RKO (cell line): ENCODE results near the gene CNTN6.
A peak's percentile ranks its signal among the peaks of the same experiment; 100 is the strongest.

ENCODE experiments used
- DNase-seq: peaks from one replicate; pipeline ENCODE4 v3.0.0-alpha.2; 2016; ENCODE audit warnings: low spot score

The CNTN6 gene

DNA sequence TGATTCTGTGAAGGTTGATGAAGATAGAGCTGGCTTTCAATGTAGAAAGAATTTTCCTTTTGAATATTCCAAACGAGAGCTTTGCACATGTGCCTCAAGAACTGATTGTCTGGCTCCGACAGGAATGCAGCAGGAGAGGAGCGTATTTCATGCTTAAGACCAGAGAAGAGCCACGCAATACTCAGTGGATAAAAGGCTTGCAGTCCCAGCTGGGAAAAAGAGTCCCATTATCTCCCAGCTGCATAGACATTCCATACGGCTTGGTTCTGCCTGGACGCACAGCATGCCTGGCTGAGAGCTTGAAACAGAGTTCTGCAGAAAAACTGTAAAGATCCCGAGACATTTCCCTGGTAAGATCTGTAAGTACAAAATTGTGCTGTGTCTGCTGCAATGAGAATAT, at the start of gene CNTN6:
TSS of gene CNTN6 (plus strand) at position 254 of the 400 bp plus-strand sequence. CDS start 54,985 bp downstream, outside the sequence.
- no peak for DNase-seq

DNA sequence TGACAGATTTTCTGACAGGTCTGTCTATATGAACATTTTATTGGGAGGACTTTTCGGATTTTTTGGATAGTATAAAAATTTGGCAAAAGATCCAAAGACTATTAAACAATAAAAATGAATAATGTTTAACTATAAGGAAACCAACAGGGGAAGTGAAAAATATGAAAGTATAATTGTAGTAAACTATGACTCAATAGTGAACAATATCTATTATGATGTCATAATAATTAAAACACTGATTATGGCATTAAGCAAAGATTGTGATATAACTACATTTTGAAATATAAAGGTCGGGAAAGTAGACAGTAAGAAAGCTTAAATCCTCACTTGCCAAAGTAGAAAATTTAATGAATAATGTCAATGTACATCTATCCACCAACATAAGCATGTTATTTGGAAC, 44.3 kb upstream of the CNTN6 start:
- DNase-seq = no peak

- no peak for DNase-seq
These were observed 37.0 kb upstream of the CNTN6 start for GRCh38 chr3:1055870-1056269.

DNA sequence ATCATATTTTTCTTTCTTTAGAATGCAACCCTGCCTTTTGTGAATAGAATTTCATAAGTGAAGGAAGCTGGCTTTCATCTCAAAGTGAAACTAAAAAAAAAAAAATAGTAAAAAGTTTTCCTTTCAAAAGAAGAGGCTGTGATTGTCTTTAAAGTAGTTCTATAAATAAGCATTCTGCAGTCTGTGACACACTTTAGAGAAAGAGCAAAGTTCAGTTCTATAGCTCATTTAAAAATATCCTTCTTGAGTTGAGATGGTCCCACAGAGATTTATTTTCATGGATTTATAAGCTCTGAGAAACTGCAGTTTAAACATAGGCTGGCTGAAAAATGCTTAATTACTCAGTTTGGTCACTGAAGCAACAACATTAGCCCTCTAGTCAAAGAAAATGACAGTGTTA, 36.1 kb upstream of the CNTN6 start:
- no peak for DNase-seq

DNA sequence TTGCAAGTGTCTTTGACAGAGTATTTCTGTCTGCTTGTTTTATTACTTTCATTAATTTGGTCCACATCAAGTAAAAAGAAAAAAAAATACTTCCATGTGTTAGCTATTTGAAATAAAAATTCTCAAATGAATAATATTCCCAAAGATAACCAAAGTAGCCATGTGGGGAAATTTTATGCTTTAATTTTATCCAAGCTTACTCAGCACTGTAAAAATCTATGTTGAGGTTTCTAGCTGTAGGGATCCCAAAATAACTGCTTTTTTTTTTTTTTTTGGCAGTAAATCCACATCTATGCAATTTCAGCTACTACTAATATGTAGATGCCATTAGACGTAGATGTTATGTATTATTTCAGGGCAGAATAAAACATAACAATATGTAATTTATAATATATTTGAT, 35.4 kb upstream of the CNTN6 start:
- no peak for DNase-seq

GRCh38 chr3:1068985-1069384, 23.8 kb upstream of the CNTN6 start:
- DNase-seq = no peak

DNA sequence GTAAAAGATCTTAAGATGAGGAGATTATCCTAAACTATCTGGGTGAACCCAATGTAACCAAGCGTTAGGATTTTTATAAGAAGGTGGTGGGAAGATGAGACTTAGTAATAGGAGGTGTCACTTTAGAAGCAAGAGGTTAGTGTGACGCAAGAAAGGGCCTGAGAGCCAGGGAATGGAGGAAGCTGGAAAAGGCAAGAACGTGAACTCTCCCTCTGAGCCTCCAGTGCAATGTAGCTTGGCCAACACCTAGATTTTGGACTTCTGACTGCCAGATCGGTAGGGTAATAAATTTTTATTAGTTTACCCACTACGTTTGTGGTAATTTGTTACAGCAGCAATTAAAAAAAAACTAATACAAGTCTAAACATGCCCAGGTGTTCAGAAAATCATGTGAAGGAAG, 20.8 kb upstream of the CNTN6 start:
- DNase-seq = no peak

GRCh38 chr3:1079662-1080061, 13.2 kb upstream of the CNTN6 start:
- DNase-seq = no peak

DNA sequence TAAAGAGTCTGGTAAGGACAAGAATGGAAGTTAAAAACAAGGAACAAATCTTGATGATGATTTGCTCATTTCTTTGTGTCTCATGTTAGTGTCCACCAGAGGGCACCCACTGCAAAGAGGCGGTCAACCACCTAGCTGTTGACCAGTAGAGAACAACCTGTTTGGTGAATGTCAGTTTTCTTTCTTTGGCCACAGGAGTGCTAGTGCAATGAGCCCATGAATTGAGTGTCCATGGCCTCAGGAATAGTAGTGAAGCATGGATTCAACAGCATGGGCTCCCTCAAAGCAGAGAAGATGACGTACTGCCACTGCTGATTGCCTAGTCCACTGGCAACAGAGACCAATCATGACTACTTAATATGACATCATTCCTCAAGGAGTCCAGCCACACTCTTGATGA, 10.7 kb upstream of the CNTN6 start:
- peak; percentile 71 for DNase-seq

DNA sequence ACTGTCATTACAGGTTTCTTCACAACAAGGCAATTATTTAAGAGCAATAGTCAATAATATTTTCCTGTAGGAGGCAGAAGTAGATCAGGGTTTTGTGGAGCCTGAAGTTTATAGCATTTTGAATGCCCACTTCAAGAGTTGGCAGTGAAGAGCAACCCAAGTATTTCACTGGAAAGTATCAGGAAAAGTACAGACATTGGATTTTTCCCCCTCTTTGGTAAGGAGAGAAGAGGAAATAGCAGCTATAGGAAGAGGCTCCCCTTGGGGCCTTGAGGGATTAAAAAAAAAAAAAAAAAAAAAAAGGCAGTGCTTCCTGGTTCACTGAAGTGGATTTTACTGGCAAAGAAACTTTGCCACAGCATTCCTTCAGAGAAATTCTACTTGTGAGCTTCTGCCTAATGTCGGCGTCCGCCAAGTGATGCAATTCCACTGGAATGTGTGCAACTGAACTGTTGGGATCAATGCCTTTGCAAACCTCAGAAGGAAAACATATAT, 5.7 kb upstream of the CNTN6 start:
- DNase-seq = peak; percentile 12

- DNase-seq = no peak
These were observed 4.3 kb upstream of the CNTN6 start for GRCh38 chr3:1088503-1088902.

GRCh38 chr3:1091286-1091685, 1.5 kb upstream of the CNTN6 start:
- DNase-seq = no peak

- no peak for DNase-seq
These were observed 763 bp upstream of the CNTN6 start for GRCh38 chr3:1092061-1092460.

DNA sequence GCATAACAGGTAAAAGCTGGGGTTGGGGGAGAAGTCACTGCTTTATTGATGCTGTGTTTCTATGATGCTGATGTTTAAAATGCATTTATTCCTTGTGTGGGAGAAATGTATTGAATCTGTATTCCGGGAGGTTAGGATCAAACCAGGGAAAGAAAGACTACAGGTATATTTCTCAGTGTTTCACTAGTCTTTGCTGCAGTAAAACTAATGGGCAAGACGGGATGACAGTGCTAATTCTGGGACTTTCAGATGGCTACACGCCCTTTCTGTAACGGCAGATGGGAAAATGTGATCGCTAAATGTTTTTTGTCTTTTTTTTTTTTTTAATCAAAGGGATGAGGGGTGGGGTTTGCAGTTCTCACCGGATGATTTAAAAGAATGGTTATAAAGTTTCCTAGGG, 393 bp downstream of the CNTN6 start:
- DNase-seq = no peak

- DNase-seq = no peak
These were observed 10.7 kb downstream of the CNTN6 start for GRCh38 chr3:1103525-1103924.

- DNase-seq = no peak
These were observed 25.1 kb downstream of the CNTN6 start for GRCh38 chr3:1117843-1118473.

- no peak for DNase-seq
These were observed 38.3 kb downstream of the CNTN6 start for GRCh38 chr3:1131166-1131565.

GRCh38 chr3:1135194-1135593, 42.4 kb downstream of the CNTN6 start:
- DNase-seq = no peak

DNA sequence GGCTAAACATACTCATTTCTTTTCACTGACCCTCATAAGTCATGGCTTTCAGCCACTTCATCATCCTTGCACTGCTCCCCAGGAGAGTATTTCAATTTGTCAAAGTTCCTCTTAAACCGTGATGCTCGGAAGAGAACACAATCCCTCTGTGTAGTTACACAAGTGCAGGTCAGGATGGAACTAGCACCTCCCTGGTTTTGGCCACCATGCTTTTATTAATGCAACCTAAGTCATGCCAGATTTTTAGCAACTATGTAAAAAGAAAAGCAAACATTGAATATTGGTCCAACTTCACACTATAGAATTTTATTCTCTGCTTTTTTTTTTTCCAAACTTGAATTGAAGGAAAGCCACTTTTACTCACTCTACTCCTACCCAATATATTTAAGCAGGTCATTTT, 45.2 kb downstream of the CNTN6 start:
- DNase-seq = no peak

- DNase-seq = no peak
These were observed 46.2 kb downstream of the CNTN6 start for GRCh38 chr3:1139071-1139470.

DNA sequence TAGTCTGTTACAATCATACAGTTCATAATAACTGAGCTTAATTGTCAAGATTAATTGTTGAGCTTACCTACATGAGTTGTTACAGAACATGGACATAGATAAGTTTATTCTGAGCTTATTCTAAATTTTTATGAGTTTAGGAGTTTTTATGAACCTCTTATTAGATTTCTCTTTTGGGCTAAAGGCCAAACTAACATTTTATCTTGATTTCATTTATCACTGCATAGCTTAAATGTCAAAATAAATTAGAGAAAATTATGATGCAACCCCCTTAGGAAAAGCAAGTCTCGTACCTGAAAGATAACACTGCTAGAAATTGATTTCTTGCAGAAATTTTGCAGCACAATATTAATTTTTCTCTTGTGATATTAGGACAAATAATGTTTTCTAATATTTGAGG, 54.5 kb downstream of the CNTN6 start:
- no peak for DNase-seq

DNA sequence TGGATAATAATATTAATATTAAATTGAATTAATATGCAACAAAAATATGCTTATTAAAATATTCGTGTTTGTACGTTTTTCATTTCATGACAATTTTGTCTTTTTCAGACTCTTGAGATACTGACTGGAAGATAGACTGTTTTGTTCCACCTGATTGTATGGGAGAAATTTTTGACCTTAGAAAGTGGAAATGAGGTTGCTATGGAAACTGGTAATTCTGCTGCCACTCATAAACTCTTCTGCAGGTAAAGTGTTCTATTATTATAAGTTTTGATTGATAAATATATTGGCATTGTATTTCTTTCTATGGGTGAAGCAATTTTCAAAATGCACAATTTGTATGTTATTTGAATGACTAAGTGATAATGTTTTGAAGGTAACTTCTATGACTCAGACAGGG, 55.0 kb downstream of the CNTN6 start:
- no peak for DNase-seq

GRCh38 chr3:1164101-1164500, 71.3 kb downstream of the CNTN6 start:
- no peak for DNase-seq

DNA sequence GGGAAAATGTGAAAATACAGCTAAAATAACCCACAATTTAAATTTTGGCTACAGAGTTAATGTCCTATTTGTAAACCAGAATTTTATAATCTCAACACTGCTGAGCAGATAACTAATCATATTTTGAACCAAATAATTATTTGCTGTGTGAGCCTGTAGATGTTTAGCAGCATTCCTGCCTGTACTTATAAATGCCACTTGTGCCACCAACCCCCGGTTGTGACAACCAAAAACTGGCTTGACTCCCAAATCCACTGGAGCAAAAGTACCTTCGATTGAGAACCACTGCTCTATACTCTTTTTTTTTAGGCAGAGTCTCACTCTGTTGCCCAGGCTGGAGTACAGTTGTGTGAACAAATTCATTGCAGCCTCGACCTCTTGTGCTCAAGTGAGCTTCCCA, 78.5 kb downstream of the CNTN6 start:
- DNase-seq = no peak

GRCh38 chr3:1172644-1173043, 79.8 kb downstream of the CNTN6 start:
- DNase-seq = no peak
